Neuronal stem cell (in vitro differentiated cells): ENCODE measurements around the gene MEIKIN.

Source experiments
- DNase-seq: peaks from one replicate; pipeline ENCODE4 v3.0.0-alpha.2; 2013; ENCODE audit warnings: low spot score
- H2AFZ ChIP-seq: one replicate; pipeline ENCODE4 v1.6.1; 2013; ENCODE audit warnings: mild to moderate bottlenecking, low read length, inconsistent platforms
- H2AK5ac ChIP-seq: 2 replicates; pipeline ENCODE4 v1.6.1; 2013; ENCODE audit warnings: low read depth, mild to moderate bottlenecking, inconsistent platforms, low read length, moderate library complexity, mixed read lengths
- H2BK120ac ChIP-seq: 2 replicates; pipeline ENCODE4 v1.6.1; 2013; ENCODE audit warnings: low read depth, mild to moderate bottlenecking, inconsistent platforms, low read length, moderate library complexity, mixed read lengths
- H2BK12ac ChIP-seq: one replicate; pipeline ENCODE4 v1.6.1; 2013; ENCODE audit warnings: low read length, inconsistent platforms
- H2BK15ac ChIP-seq: 2 replicates; pipeline ENCODE4 v1.6.1; 2013; ENCODE audit warnings: mild to moderate bottlenecking, low read length, inconsistent platforms, mixed read lengths
- H2BK5ac ChIP-seq: one replicate; pipeline ENCODE4 v1.6.1; 2013; ENCODE audit warnings: inconsistent platforms, mild to moderate bottlenecking, low read length, moderate library complexity
- H3K14ac ChIP-seq: one replicate; pipeline ENCODE4 v1.6.1; 2013; ENCODE audit warnings: low read length, inconsistent platforms
- H3K18ac ChIP-seq: 2 replicates; pipeline ENCODE4 v1.6.1; 2013; ENCODE audit warnings: low read length, inconsistent platforms
- H3K23ac ChIP-seq: 2 replicates; pipeline ENCODE4 v1.6.1; 2013; ENCODE audit warnings: low read depth, mild to moderate bottlenecking, mixed read lengths, low read length, inconsistent platforms; ENCODE audit not compliant: poor library complexity
- H3K27ac ChIP-seq: replicated peaks from 3 replicates; pipeline ENCODE4 v1.5.1; 2013; ENCODE audit warnings: low read length, inconsistent platforms
- H3K27me3 ChIP-seq, 3 experiments: 2 replicates each; pipeline ENCODE4 v1.6.1; 2013; ENCODE audit warnings: low read length in 3 of 3, mild to moderate bottlenecking in 2 of 3, inconsistent platforms in 1 of 3, low read depth in 1 of 3, mixed read lengths in 1 of 3, moderate library complexity in 1 of 3; ENCODE audit not compliant: control insufficient read depth in 3 of 3, insufficient read depth in 3 of 3
- H3K36me3 ChIP-seq, 2 donors: replicated peaks in 1 of 2; 2 replicates each; pipeline ENCODE4 v1.6.1; 2013; ENCODE audit warnings: low read length in 2 of 2; ENCODE audit not compliant: control insufficient read depth in 2 of 2, insufficient read depth in 2 of 2
- H3K4ac ChIP-seq: 2 replicates; pipeline ENCODE4 v1.6.1; 2013; ENCODE audit warnings: inconsistent platforms, mild to moderate bottlenecking, low read length, moderate library complexity
- H3K4me1 ChIP-seq, 2 donors: 1 replicate in 1 of 2; 2 replicates in 1 of 2; pipeline ENCODE4 v1.6.1; 2013; ENCODE audit warnings: low read length in 2 of 2, low read depth in 1 of 2; ENCODE audit not compliant: control insufficient read depth in 2 of 2, insufficient read depth in 1 of 2
- H3K4me2 ChIP-seq: one replicate; pipeline ENCODE4 v1.6.1; 2013; ENCODE audit warnings: mild to moderate bottlenecking, low read length, inconsistent platforms; ENCODE audit not compliant: insufficient read depth, poor library complexity, severe bottlenecking
- H3K4me3 ChIP-seq, 2 donors: 2 replicates each; pipeline ENCODE4 v1.5.1; 2013; ENCODE audit warnings: low read length in 2 of 2, mild to moderate bottlenecking in 2 of 2, inconsistent platforms in 1 of 2, moderate library complexity in 1 of 2
- H3K79me1 ChIP-seq: one replicate; pipeline ENCODE4 v1.6.1; 2013; ENCODE audit warnings: low read depth, mild to moderate bottlenecking, inconsistent platforms, low read length, moderate library complexity
- H3K9ac ChIP-seq: one replicate; pipeline ENCODE4 v1.6.1; 2013; ENCODE audit warnings: mild to moderate bottlenecking, low read depth, low read length, inconsistent platforms; ENCODE audit not compliant: poor library complexity
- H3K9me3 ChIP-seq, 2 donors: replicated peaks in 1 of 2; 2 replicates each; pipeline versions ENCODE3 to v1.6.1; 2013; ENCODE audit warnings: low read length in 2 of 2, mild to moderate bottlenecking in 2 of 2, inconsistent platforms in 1 of 2, low read depth in 1 of 2, mixed read lengths in 1 of 2, moderate library complexity in 1 of 2; ENCODE audit not compliant: control insufficient read depth in 2 of 2, insufficient read depth in 1 of 2
- H4K8ac ChIP-seq: one replicate; pipeline ENCODE4 v1.6.1; 2013; ENCODE audit warnings: low read depth, mild to moderate bottlenecking, inconsistent platforms, low read length, moderate library complexity
- H4K91ac ChIP-seq: one replicate; pipeline ENCODE4 v1.6.1; 2013; ENCODE audit warnings: low read length, low read depth, mild to moderate bottlenecking, inconsistent platforms; ENCODE audit not compliant: poor library complexity
- WGBS, 2 donors: extraction: QIAGEN DNeasy Blood & Tissue Kit; methylation state at CpG; one replicate each; pipeline ENCODE4 v1.1.7; 2013; ENCODE audit warnings: missing lambda C conversion rate in 2 of 2, mixed read lengths in 1 of 2; ENCODE audit not compliant: insufficient read length in 2 of 2, insufficient replicate concordance in 1 of 2; ENCODE audit errors: extremely low coverage in 2 of 2; 5-methylcytosine and 5-hydroxymethylcytosine counted together

MEIKIN gene

DNA sequence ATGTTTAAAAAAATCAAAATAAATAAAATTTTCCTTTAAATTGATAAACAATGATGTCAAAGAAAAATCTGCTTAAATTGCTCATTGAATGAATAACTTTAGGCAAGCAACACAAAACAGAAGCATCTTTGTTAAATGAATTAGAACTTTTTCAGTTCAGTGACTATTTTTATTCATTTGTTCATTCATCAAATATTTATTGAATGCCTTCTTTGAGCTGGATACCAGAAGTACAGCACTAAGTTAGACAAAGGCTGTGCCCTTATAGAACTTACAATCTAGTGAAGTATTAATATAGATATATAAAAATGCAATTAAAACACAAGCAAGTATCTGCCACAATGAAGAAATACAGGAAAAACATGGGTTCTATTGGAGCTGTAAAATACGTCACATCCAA, 159.4 kb downstream of the MEIKIN start:
- DNase-seq, result no peak
- peaks cover 0 to 3% of the 10 kb centered on the region in 2 donors for H3K36me3 ChIP-seq
- peaks cover 4% of the 10 kb centered on the region for H3K79me1 ChIP-seq
- H3K4me2 ChIP-seq, result no peak overlapping the region
- H2BK120ac ChIP-seq, result no peak overlapping the region
- H3K27me3 ChIP-seq, result no peaks in the 10 kb centered on the region
- H2AFZ ChIP-seq, result no peak overlapping the region
- no peak overlapping the region for H3K4me3 ChIP-seq
- H4K8ac ChIP-seq, result no peak overlapping the region
- H2BK12ac ChIP-seq, result no peak overlapping the region
- H3K23ac ChIP-seq, result no peak overlapping the region
- H3K9ac ChIP-seq, result no peak overlapping the region
- H3K14ac ChIP-seq, result no peak overlapping the region
- peaks cover 0 to 14% of the 10 kb centered on the region in 2 donors for H3K9me3 ChIP-seq
- H2BK15ac ChIP-seq, result no peak overlapping the region
- no peak overlapping the region for H3K27ac ChIP-seq
- no peak overlapping the region for H4K91ac ChIP-seq
- WGBS, 2 donors, result no CpG with 5 or more reads among the region's 1 CpG
- no peak overlapping the region for H3K4ac ChIP-seq
- H3K4me1 ChIP-seq, result peaks cover 0 to 2% of the 10 kb centered on the region in 2 donors
- no peak overlapping the region for H2AK5ac ChIP-seq
- H3K18ac ChIP-seq, result no peak overlapping the region
- H2BK5ac ChIP-seq, result no peak overlapping the region

GRCh38 chr5:131783874-131784273, 161.6 kb downstream of the MEIKIN start:
- H3K9ac ChIP-seq, result no peak overlapping the region
- no peak for DNase-seq
- H3K23ac ChIP-seq, result no peak overlapping the region
- no peak overlapping the region for H3K4me2 ChIP-seq
- H2BK12ac ChIP-seq, result no peak overlapping the region
- no peak overlapping the region for H3K14ac ChIP-seq
- no peak overlapping the region for H4K91ac ChIP-seq
- no peak overlapping the region for H3K27ac ChIP-seq
- H2BK5ac ChIP-seq, result no peak overlapping the region
- no peak overlapping the region for H2AK5ac ChIP-seq
- H3K79me1 ChIP-seq, result peaks cover 7% of the 10 kb centered on the region
- no CpG with 5 or more reads among the region's 1 CpG for WGBS, 2 donors
- H2BK120ac ChIP-seq, result no peak overlapping the region
- no peaks in the 10 kb centered on the region for H3K27me3 ChIP-seq
- peaks cover 0 to 20% of the 10 kb centered on the region in 2 donors for H3K9me3 ChIP-seq
- H3K4me1 ChIP-seq, result peaks cover 0 to 2% of the 10 kb centered on the region in 2 donors
- no peak overlapping the region for H3K4me3 ChIP-seq
- no peak overlapping the region for H2BK15ac ChIP-seq
- no peak overlapping the region for H4K8ac ChIP-seq
- H3K18ac ChIP-seq, result no peak overlapping the region
- H3K36me3 ChIP-seq, result peaks cover 0 to 3% of the 10 kb centered on the region in 2 donors
- no peak overlapping the region for H3K4ac ChIP-seq
- no peak overlapping the region for H2AFZ ChIP-seq

- peaks cover 7% of the 10 kb centered on the region for H3K79me1 ChIP-seq
- H2BK15ac ChIP-seq, result no peak overlapping the region
- no peak for DNase-seq
- H3K36me3 ChIP-seq, result peaks cover 0 to 3% of the 10 kb centered on the region in 2 donors
- H3K27me3 ChIP-seq, result no peaks in the 10 kb centered on the region
- no peak overlapping the region for H4K8ac ChIP-seq
- no peak overlapping the region for H4K91ac ChIP-seq
- peaks cover 0 to 2% of the 10 kb centered on the region in 2 donors for H3K4me1 ChIP-seq
- no peak overlapping the region for H3K14ac ChIP-seq
- H3K9ac ChIP-seq, result no peak overlapping the region
- H2BK5ac ChIP-seq, result no peak overlapping the region
- no peak overlapping the region for H2AK5ac ChIP-seq
- no peak overlapping the region for H2BK120ac ChIP-seq
- H3K4me3 ChIP-seq, result no peak overlapping the region
- H3K4ac ChIP-seq, result no peak overlapping the region
- no peak overlapping the region for H2AFZ ChIP-seq
- no CpG with 5 or more reads among the region's 1 CpG for WGBS, 2 donors
- H3K9me3 ChIP-seq, result peaks cover 0 to 20% of the 10 kb centered on the region in 2 donors
- H3K4me2 ChIP-seq, result no peak overlapping the region
- H3K27ac ChIP-seq, result no peak overlapping the region
- H3K23ac ChIP-seq, result no peak overlapping the region
- H3K18ac ChIP-seq, result no peak overlapping the region
- H2BK12ac ChIP-seq, result no peak overlapping the region
Measured at GRCh38 chr5:131783357-131783756, 162.1 kb downstream of the MEIKIN start.

DNA sequence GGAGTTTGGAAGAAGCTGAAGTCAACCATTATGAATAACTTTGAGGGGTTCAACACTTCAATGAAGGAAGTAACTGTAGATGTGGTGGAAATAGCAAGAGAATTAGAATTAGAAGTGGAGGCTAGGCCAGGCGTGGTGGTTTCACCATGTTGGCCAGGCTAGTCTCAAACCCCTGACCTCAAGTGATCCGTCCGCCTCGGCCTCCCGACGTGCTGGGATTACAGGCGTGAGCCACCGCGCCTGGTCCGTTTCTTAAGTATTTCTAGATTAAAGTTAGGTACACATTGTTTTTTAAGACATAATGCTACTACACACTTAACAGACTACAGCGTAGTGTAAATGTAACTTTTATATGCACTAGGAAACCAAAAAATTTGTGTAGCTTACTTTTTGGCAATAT, 162.7 kb downstream of the MEIKIN start:
- no CpG with 5 or more reads among the region's 11 CpGs for WGBS, 2 donors
- H4K8ac ChIP-seq, result no peak overlapping the region
- no peak overlapping the region for H2AFZ ChIP-seq
- no peak overlapping the region for H3K14ac ChIP-seq
- H3K4me1 ChIP-seq, result peaks cover 0 to 2% of the 10 kb centered on the region in 2 donors
- H3K4me2 ChIP-seq, result no peak overlapping the region
- H2BK5ac ChIP-seq, result no peak overlapping the region
- H3K36me3 ChIP-seq, result peaks cover 0 to 3% of the 10 kb centered on the region in 2 donors
- H3K27me3 ChIP-seq, result no peaks in the 10 kb centered on the region
- H3K18ac ChIP-seq, result no peak overlapping the region
- no peak for DNase-seq
- no peak overlapping the region for H3K27ac ChIP-seq
- H3K4ac ChIP-seq, result no peak overlapping the region
- peaks cover 6% of the 10 kb centered on the region for H3K79me1 ChIP-seq
- H2AK5ac ChIP-seq, result no peak overlapping the region
- no peak overlapping the region for H3K4me3 ChIP-seq
- no peak overlapping the region for H4K91ac ChIP-seq
- H3K9me3 ChIP-seq, result peaks cover 0 to 20% of the 10 kb centered on the region in 2 donors
- no peak overlapping the region for H2BK120ac ChIP-seq
- no peak overlapping the region for H2BK12ac ChIP-seq
- no peak overlapping the region for H2BK15ac ChIP-seq
- H3K23ac ChIP-seq, result no peak overlapping the region
- H3K9ac ChIP-seq, result no peak overlapping the region
